Cardiac septum (tissue), 1 donor: ENCODE data around the gene TECPR1. TPM values are rescaled to one million over a fixed set of nuclear protein-coding genes. Genes with fewer than 3 reads are reported as not detected.

Source experiments
- DNase-seq: peaks from one replicate; pipeline ENCODE4 v3.0.0-alpha.2; 2020; ENCODE audit warnings: low spot score
- intact Hi-C: fragments of 100-400 bp; cut with DNase I; formaldehyde crosslinking; loops from one replicate; pipeline ENCODE4 v1.14.0; 2022
- total RNA-seq: library from RNA; stranded (reverse); fragmentation: NEBNext Ultra II Directional; extraction: Animal tissue kit (Norgen Biotek cat#: 25700); gene quantifications from one replicate; pipeline ENCODE4 v1.2.1, GENCODE V29; 2021
- donor health status: DM: no; HTN: no; CAD: no.

The TECPR1 gene
- total RNA-seq, 1 donor from 2014 or later, result 16.6 TPM

DNA sequence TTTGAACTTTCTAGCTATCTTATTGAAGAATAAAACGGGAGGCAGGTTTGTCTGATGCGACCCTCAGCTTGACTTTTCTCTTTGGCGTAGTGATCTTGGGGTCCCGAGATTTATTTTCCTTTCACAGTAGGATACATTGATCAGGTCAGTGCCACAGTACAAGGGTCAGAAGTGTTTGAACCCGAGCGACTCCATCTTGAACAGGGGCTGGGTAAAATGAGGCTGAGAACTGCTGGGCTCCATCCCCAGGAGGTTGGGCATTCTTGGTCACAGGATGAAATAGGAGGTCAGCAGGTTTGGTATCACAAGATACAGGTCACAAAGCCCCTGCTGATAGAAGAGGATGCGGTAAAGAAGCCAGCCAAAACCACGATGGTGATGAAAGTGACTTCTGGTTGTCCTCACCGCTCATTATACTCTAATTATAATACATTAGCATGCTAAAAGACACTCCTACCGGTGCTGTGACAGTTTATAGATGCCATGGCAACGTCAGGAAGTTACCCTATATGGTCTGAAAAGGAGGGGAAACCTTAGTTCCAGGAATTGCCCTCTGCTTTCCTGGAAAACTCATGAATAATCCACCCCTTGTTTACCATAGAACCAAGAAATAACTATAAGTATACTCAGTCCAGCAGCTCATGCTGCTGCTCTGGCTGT lies 3.0 kb upstream of the TECPR1 start:
- DNase-seq, result no peak
- intact Hi-C loops, result no loop called here

DNA sequence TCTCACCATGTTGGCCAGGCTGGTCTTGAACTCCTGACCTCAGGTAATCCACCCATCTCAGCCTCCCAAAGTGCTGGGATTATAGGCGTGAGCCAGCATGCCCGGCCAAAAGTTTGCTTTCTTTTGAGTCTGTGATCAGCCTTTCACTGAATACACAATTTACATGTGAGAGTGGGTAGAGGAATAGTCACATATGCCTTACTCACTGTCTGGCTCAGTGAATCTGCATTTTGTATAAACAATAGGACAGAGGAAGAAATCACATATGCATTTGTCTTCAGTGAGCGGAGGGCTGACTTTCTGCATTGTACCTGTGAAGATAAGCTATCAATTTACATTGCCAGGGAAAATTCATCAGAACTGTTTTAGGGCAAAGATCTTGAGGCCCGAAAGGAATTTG lies 2.5 kb upstream of the TECPR1 start:
- intact Hi-C loops, result no loop called here

DNA sequence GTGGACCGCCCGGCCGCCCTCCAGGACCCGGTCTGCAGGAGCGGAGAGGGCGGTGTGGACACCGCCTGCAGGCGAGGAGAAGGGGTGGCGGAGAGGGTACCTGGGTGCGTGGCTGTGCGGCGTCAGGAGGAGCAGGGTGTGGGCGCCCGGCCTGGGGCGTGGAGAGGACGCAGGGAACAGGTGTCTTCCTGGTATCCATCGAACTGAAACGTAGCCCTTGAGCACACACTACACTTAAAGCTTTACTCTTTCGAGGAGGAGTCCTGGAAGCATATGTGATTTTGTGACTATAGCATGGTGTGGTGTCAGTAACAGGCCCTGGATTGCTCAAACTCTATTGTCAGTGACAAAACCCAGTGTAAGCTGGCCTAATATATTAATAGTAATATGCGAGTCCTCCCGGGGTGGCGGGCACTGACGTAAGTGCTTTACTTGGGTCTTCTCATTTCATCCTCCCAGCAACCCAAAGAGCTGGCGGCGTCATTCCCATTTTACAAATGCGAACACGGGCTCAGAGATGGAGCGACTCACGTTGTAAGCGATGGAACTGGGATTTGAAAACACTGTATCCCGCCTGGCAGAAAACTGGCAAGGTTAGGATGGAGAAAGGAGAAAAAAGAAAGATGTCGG lies 508 bp upstream of the TECPR1 start:
- intact Hi-C loops, result loop anchor here (1.0 kb wide), 1 partner anchor 28 kb away; no protein-coding TSS in a partner anchor
- no peak for DNase-seq

More for the DNA sequence above, 2.5 kb upstream of the TECPR1 start:
- no peak for DNase-seq

DNA sequence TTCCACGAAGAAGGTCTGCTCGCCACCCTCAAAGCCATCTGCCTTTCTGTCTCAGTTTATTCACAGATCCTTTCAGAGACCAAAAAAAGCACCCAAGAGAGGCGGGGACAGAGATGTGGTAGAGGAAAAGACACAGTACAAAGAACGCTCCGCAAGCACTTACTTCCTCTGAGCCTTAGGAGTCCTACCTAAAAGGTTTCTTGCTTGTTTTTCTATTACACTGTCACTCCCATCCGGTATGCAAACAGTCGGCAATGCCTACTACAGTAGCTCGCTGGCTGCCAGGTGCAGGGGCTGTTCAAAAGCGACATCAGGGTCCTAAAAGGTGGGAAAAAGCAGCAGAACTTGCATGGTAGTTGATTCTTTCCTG lies 816 bp downstream of the TECPR1 start:
- no peak for DNase-seq
- intact Hi-C loops, result no loop called here

DNA sequence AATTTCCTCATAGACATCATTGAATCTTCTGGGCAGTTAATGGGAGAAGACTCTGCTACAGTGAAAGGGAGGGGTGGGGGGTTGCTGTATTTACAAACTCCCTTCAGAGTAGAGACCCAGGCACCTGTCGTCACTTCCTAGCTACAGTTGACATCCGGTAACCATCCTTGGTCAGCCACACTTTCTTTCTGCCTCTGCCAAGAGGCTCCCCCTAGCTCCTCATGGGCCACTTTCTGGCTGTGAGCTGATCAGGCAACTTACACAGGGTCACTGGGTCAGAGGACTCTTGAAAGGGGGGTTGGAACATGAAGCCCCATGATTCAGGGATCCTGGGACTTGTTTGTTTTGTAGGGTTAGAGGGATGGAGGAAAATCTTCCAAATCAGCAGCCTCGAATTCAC lies 1.2 kb downstream of the TECPR1 start:
- DNase-seq, result no peak
- intact Hi-C loops, result no loop called here

DNA sequence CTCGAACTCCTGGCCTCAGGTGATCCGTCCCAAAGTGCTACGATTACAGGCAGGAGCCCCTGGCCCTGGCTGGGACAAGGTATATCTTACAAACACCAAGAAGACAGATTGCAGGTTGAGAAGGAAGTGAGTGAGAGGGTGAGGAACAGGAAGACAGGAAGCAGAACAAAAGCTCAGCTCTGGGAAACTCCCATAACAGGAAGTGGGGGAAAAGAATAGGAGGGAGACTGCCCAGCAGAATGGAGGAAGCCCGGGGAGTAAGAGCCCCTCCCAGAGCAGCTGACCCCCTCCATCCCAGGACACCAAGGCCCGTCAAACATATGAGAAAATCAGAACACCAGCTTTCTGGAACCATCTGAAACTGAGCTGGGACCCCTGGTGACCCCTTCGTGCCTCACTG lies 2.9 kb downstream of the TECPR1 start:
- intact Hi-C loops, result no loop called here
- DNase-seq, result no peak

DNA sequence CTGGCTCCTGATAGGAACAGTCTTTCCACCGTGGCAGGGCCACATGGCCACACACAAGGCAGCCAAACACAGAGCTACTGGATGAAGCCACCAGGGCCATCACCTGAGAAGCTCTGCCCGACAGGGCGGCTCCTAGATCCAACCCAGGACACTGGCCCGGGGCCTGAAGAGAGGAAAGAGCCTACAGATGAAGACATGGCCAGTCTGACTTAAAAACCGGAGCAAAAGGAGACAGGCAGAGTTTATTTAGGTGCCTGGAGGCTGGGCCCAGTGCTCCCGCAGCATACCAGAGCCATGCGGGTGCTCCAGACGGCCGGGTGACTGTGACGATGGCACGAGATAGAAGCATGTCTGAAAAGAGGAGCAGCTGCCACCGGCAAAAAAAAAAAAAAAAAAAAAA lies 3.9 kb downstream of the TECPR1 start:
- DNase-seq, result no peak
- intact Hi-C loops, result no loop called here

DNA sequence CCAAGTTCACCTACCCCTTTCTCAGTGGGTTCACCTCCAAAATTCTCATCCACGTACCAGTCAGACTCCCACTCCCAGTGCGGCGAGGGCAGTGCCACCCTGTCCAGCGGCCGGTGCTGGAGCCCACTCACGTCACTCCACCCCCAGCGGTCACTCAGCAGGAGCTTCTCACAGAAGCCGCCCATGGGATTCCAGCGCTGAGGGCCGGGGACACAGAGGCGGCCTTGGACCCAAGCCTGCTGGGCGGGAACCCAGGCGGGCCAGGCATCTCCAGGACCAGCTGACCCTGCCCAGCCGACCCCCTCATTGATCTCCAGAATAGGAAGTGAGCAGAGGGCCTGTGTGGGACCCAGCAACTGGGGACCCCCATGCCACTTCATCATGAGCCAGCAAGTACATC lies 7.2 kb downstream of the TECPR1 start:
- DNase-seq, result no peak
- intact Hi-C loops, result no loop called here

DNA sequence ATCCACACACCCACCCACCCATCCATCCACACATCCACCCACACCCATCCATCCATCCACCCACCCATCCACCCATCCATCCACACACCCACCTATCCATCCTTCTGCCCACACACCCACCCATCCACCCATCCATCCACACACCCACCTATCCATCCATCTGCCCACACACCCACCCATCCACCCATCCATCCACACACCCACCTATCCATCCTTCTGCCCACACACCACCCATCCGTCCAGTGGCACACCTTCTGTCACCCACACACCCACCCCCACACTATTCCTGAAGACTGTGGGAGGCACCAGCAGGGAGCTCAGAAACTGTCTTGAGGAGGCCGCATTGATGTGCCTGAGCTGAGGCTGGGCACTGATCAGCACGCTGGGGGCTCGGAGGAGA lies 9.1 kb downstream of the TECPR1 start:
- intact Hi-C loops, result no loop called here
- DNase-seq, result no peak

DNA sequence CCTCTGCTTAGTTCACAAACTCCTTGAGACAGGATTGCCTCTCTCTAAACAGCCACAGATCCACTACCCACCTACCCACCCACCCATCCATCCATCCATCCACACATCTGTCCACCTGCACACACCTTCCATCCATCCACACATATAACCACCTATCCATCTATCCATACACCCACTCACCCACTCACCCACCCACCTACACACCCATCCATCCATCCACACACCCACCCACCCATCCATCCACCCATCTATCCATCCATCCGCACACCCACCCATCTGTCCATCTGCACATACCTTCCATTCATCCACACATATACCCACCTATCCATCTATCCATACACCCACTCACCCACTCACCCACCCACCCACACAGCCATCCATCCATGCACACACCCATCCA lies 9.7 kb downstream of the TECPR1 start:
- intact Hi-C loops, result no loop called here
- no peak for DNase-seq

DNA sequence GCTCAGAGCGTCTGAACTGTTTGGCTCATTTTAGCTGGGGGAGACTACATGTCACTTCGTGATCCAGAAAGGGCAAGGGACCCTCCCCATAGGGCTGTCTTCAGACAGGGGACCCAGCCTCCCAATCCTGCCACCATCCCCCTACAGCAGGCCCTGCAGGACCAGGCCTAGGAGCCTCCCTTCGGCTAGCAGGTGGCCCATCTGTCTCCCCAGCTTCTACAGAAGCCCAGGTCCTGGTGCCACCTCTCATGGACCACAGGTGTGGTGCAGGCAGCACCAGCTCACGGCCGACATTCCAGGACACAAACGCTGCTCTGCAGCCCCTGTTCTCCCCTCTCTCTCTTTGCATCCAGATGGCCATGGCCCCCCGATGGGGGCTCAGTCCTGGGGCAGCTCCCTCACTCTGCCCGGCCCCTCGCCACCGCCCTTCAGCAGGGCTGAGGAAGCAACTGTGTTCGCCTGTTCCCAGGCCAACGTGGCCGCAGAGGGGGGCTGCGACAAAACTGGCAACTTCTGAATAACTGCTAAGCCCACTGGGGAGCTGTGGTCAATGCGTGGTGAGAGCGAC lies 10.3 kb downstream of the TECPR1 start:
- DNase-seq, result no peak
- intact Hi-C loops, result no loop called here

DNA sequence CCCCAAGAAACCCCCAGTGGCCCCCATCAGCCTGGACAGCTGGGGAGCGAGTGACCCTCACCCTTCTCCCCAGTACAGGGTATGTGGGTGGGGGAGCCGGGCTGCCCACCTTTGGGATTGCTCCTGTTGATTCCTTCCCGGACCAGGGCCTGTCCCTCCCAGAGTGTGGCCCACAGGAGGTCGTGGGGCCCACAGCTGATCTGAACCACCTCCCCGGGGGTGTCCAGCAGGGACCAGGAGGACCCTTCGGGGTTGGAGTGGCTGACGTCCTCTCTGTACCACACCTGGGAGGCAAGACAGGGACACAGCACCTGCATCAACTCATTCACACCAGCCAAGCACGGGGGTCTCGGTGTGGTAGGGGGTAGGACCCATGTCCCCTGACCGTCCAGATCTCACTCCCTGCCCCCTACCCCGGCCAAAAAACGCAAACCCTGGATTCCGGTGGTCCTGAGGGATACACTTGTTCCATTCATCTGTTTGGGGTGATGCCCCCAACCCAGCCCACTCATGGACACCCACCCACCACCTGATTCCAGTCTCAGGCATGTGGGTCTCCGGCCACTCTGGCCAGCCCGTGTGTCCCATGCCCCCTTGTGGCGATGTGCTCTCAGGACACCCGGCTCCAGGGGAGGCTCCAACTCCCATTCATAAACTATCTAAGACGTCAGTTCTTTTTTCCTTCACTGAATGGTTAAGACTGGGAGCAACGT lies 10.9 kb downstream of the TECPR1 start:
- intact Hi-C loops, result no loop called here
- no peak for DNase-seq

DNA sequence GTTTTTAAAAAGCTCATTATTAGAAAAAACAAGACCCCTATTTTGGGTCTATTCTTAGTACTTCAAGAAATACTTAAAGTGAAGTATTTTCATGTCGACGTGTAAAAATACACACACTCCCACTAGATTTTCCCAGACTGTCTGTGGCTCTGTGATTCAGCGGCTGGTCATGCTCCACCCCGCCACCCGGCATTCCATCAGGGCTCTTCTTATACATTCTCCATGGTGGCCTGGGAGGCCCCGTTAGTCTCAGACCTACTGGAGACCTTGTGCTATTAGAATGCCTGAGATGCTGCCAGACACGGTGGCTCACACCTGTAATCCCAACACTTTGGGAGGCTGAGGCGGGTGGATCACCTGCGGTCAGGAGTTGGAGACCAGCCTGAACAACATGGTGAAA lies 13.1 kb downstream of the TECPR1 start:
- intact Hi-C loops, result no loop called here
- no peak for DNase-seq

DNA sequence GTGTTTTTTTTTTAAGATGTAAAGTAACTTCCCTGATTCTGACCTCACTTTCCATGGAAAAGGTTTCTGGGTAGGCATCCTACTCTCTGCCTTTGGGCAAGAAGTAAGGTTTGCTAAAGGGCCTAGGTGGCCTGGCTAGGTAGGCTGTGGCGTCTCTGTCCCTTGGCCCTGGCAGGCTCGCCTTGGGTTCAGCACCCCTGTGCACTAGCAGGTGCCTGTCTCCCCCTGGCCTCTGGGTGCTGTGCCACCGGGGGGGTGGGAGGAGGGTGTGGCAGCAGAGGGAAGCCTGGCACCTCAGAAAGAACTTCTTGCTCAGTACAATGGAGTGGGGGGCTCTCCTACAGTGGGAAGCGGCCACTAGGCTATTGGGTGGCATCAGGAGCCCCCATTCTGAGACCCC lies 14.0 kb downstream of the TECPR1 start:
- intact Hi-C loops, result no loop called here
- no peak for DNase-seq

DNA sequence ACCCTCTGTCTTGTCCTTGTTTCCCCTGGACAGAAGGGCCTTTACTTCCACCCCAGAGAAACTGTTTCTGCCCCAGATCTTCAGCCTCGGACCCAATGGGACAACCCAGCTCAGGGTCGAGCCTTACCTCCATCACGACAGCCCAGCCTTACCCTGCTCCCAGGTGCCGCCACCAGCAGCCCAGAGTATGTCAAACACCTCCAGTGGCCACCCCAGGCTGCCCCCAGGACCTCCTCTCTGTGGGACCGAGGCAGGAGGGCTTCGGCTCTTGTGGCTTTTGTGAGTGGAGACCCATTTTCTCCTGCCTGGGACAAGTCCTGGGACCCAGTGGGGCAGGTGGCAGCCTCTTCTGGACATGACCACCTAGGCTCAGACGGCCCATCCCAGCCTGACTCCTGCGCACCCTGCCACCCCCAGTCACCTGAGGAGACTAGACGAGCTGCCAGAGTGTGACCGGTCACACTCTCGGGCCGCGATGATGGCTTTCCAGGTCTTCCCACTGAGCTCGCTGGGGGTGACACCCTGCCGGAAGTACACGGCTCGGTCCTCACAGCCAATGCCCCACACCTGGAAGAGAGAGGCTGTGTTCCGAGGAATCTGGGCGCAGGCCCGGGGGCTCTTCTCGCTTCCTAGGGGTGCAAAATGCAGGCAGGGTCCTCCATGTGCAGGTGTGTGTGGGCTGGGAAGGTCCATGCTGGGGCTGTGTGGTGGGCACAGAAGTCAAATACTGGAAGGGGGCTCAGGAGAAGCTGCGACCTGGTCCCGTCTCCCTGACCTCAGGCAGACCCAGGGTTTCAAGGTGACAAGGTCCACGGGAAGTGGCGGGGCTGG lies 15.5 kb downstream of the TECPR1 start:
- intact Hi-C loops, result no loop called here
- no peak for DNase-seq

DNA sequence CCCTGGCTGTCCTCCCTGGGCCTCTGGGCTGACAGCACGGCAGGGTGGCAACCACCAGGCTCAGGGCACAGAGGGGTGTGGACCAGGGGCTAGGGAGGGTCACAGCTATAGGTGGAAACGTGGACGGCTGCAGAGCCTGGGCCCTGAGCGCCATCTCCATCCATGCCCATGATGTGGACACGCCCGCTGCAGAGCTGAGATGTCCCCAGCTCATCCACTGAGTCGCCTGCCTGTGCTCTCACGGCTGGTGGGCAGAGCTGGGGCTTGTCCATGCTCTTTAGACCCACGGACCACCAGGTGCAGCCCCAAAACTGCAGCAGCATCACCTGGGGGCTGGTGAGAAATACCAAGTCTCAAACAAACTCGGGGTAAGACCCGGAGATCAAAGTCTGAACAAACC lies 16.1 kb downstream of the TECPR1 start:
- no peak for DNase-seq
- intact Hi-C loops, result no loop called here

DNA sequence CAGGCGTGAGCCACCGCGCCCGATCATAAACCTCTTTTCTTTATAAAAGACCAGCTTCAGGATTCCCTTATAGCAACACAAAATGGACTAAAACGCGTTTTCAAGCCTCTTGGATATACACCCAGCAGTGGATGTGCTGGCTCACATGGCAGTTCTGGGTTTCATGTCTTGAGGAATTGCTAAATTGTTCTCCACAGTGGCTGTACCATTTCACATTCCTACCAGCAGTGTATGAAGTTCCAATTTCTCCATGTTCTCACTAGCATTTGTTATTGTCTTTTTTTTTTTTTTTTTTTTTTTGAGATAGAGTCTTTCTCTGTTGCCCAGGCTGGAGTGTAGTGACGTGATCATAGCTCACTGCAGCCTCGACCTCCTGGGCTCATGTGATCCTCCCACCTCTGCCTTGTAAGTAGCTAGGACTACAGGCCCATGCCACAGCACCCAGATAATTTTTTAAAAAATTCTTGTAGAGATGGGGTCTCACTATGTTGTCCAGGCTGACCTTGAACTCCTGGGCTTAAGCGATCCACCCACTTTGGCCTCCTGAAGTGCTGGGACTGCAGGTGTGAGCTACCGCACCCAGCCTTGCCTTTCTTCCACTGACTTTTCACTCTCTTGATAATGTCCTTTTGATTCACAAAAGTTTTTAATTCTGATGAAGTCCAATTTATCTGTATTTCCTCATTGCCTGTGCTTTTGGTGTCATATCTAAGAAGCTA lies 17.4 kb downstream of the TECPR1 start:
- intact Hi-C loops, result no loop called here
- no peak for DNase-seq

DNA sequence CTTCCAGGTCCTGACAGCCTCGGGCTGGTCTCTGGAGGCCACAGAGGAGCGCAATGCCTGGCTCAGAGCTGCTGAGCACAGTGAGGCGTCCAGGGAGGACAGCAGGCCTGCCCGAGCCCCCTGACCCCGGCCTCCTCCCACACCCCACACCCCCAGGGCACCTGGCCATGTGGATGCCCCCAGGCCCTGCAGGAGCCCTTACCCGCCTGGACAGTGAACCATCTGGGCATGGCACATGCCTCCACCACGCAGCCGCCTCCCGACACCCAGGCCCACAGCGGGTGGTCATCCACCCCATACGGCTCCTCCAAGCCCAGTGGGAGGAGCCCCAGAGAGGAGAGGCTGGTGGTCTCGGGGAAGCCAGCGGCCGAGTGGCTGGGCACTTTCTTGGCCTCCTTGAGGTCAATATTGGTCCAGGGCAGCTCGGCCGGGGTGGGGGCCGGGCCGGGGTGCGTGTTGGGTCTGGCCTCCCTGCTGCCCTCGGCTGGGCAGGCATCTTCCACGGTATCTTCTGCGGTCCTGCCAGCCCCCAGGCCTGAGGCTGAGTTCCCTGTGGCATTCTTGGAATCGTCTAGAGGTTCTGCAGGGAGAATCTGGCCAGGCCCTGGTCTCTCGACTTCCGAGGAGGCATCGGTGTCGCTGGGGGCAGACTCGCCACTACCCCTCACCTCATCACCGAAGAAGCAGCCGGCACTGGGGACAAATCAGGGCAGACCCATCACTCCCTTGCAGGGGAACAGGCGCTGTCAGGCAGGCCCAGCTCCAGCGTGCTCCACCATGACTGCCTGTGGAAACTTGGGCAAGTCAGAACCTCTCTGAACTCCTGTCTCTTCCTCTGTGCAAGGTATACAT lies 18.6 kb downstream of the TECPR1 start:
- intact Hi-C loops, result no loop called here
- no peak for DNase-seq
